Measurements from ENCODE around the gene MRPS12.

MRPS12 gene

DNA sequence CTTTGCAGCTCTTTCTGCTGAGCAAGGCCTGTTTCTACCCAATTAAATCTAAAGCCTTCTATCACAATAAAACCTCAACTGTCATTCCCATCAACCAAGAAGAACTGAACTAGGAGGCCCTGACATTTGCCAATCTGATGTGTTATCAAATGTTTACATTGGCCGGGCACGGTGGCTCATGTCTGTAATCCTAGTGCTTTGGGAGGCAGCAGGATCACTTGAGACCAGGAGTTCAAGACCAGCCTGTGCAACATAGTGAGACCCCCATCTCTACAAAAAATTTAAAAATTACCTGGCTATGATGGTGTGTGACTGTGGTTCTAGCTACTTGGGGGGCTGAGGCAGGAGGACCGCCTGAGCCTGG is 47.6 kb downstream of the MRPS12 start:
- no peak for DNase-seq

DNA sequence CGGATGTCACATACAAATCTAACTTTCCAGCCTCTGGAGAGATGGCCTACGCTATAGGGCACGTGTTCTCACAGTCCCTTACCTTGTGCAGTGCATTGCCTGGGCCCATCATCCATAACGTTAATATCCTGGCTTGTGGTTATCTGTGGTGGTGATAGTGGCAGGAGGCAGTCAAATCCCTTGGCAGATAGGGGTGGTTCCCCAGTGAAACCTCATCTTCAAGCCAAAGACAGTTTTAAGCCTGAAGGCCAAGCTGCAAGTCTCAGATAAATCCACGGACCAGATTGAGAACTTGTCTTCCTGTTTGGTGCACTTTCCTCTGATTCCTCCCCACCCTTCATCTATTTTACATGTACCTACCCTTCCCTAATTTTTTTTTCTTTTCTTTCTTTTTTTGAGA is 49.1 kb downstream of the MRPS12 start:
- DNase-seq: peak; percentile 61

DNA sequence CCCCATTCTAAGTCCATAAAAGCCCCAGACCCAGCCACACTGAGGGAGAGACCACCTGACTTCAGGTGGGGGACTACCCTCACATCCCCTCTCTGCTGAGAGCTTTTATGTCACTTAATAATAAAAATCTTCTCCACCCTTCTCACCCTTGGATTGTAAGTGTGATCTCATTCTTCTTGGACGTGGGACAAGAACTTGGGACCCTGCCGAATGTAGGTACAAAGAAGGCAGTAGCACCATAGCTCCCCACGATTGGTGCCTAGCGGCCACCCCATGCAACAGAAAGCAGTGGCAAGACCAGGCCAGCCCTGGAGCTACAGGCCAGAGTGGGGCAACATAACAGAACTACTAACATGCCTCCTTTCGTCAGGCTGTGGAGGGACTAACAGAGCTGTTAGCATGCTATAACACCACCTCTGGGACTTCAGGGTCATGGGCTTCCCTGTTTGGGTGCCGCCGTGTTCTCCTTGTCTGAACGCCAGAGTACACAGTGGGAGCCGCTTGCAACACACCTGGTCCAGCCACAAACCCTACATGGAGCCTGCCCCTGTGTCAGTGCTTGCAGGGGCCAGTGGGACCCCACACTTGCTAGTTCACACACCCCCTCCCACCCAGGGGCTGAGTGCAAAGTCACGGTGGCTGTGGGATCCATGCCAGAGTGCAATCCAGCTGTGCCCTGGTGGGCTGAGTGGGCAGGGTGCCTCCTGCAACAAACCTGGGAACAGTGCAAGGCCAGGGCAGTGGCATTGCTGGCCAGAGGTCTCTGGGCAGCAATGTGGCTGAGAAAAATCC is 50.0 kb downstream of the MRPS12 start:
- no peak for DNase-seq
